Measurements from ENCODE around the gene SLIT3.

Gene SLIT3

GRCh38 chr5:168960497-168960896, 340.4 kb downstream of the SLIT3 start:
- DNase-seq (ENCODE audit: insufficient read length, low spot score) (no peak), FAIRE-seq (no peak)
- TF ChIP-seq CTCF (IDR thresholded peaks at IDR 0.05; ENCODE audit: insufficient read depth, missing control alignments) = no peak

GRCh38 chr5:168953351-168953750, 347.6 kb downstream of the SLIT3 start:
- no peak for DNase-seq (ENCODE audit: insufficient read length, low spot score)
- no peak for TF ChIP-seq CTCF (IDR thresholded peaks at IDR 0.05; ENCODE audit: insufficient read depth, missing control alignments)
- FAIRE-seq = no peak

GRCh38 chr5:168952196-168952595, 348.7 kb downstream of the SLIT3 start:
- DNase-seq (ENCODE audit: insufficient read length, low spot score) = no peak
- no peak for TF ChIP-seq CTCF (IDR thresholded peaks at IDR 0.05; ENCODE audit: insufficient read depth, missing control alignments)

GRCh38 chr5:168951769-168952168, 349.2 kb downstream of the SLIT3 start:
- no peak for TF ChIP-seq CTCF (IDR thresholded peaks at IDR 0.05; ENCODE audit: insufficient read depth, missing control alignments)
- FAIRE-seq (no peak), DNase-seq (ENCODE audit: insufficient read length, low spot score) (no peak)

More at GRCh38 chr5:168952196-168952595, 348.7 kb downstream of the SLIT3 start:
- FAIRE-seq = no peak

- DNase-seq (ENCODE audit: insufficient read length, low spot score) (no peak), FAIRE-seq (no peak)
- TF ChIP-seq CTCF (IDR thresholded peaks at IDR 0.05; ENCODE audit: insufficient read depth, missing control alignments) = no peak
These were observed 349.6 kb downstream of the SLIT3 start for GRCh38 chr5:168951356-168951755.

GRCh38 chr5:168950241-168950951, 350.5 kb downstream of the SLIT3 start:
- DNase-seq (ENCODE audit: insufficient read length, low spot score) = no peak
- TF ChIP-seq CTCF (IDR thresholded peaks at IDR 0.05; ENCODE audit: insufficient read depth, missing control alignments) = no peak
- FAIRE-seq = no peak

- FAIRE-seq (no peak), DNase-seq (ENCODE audit: insufficient read length, low spot score) (no peak)
- no peak for TF ChIP-seq CTCF (IDR thresholded peaks at IDR 0.05; ENCODE audit: insufficient read depth, missing control alignments)
These were observed 352.2 kb downstream of the SLIT3 start for GRCh38 chr5:168948746-168949145.

Data from D721Med (cell line).